ENCODE measurements around the gene CRYGS.
"Not testable (repeated sequence)": the region's sequence is repeated elsewhere in the genome, so short reads cannot be mapped to it uniquely, and the experiment has no call there.

Gene CRYGS

DNA sequence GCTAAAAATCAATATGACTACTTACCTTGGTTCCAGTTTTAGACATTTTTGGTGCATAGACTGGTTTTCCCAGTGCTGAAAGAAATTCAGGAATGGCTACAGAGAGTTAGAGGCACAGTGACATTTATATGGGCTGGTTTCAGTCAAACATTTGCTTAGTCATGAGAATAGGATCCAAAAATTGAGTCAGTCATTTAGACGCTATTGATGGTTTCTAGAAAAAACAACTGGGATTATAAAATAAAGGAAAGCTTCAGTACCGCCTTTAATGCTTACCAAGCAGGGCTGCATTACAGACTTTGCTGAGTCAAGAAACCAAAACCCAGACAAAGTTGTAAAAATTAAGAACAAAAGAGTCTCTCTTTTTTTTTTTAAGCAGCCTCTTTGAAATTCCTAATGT lies at the start of gene CRYGS:
Gene CRYGS (minus strand): TSS at position 100 of the 400 bp plus-strand sequence. CDS start 54 bp downstream, at position 46.
- no peak for DNase-seq

DNA sequence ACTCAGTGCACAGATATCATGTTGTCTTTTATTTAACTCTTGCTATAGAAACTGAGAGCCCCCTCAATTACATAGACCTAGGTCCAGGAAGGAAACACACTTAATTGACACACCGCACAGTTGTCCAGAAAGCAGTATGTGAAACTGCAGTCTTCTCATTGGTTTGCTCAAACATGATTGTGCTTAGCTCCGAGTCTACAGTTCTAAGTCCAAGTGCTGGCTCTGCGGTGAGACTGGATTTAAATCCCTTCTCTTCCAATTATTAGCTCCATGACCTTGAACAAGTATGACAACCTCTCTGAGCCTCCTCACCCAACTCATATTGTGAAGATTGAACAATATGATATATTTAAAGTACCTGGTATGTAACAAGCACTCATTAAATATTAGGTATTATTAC lies 49.7 kb upstream of the CRYGS start:
- DNase-seq, result no peak

DNA sequence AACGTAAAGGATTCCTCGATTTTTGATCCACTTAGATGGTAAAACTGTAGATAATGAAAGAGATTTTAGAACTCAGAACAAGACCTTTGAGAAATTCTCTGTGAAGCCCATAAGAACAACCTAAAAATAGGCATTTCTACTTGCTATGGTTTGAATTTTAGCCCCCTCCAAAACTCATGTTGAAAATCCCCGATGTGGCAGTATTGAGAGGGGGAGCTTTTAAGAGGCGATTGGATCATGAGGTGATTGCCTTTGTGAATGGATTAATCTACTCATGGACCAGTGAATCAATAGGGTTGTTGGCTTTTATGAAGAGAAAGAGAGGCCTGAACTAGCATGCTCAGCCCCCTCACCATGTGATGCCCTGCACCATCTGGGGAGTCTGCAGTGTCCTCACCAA lies 48.5 kb upstream of the CRYGS start:
- no peak for DNase-seq

DNA sequence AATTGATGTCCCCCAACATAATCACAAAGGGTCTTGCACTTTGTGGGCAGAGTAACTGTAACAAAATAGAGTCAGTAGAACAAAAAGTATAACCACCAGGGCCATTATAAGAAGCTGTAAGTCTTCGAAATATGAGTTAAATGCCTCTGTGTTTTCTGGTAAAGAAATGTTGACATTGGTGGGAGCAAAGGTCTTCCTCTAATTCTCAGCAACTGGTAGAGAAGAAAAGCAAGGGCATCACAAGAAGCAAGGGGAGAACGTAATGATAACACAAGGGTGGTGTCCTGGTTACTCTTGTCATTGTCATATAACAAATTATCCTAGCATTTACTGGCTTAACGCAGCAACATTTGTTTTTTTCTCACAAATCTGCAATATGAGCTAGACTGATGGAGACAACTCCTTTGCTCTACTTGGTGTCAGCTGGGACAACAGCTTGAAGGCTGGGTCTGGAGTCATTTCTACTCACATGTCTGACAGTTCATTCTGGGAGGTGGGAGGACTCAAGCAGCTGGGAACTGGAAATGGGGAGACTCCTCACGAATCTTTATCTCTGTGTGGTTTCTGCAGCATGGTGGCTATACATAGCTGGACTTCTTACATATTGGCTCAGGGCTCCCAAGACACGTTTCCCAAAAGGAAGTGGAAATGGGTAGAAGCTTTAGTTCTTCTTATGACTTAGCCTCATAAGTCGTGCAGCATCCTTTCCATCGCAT lies 46.6 kb upstream of the CRYGS start:
- no peak for DNase-seq

DNA sequence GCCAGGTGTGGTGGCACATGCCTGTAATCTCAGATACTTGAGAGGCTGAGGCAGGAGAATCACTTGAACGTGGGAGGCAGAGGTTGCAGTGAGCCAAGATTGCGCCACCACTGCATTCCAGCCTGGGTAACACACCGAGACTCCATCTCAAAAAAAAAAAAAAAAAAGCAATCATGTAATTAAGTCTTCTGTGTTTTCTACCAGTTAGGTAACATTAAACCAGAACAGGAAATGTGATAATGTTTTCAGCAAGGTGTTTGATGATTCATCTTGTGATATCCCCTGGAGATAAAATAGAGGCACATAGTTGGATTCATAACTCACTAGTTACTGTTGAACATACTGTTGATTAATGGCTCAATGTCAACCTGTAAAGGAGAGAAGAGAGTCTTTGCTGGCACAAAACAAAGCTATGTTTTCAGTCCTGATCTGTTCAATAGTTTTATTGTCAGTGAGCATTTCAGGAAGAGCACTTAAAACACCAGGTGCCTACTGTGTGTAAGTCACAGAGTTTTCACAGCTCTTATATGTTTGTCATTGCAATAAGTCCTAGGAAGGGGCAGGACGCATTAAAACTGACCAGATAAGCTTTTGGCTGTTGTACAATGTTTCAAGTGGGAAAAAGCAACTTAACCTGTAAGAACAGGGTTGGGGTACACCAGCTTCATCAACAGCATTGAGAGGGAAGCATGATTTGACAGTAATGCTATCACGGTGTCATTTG lies 45.8 kb upstream of the CRYGS start:
- DNase-seq, result peak; percentile 26

DNA sequence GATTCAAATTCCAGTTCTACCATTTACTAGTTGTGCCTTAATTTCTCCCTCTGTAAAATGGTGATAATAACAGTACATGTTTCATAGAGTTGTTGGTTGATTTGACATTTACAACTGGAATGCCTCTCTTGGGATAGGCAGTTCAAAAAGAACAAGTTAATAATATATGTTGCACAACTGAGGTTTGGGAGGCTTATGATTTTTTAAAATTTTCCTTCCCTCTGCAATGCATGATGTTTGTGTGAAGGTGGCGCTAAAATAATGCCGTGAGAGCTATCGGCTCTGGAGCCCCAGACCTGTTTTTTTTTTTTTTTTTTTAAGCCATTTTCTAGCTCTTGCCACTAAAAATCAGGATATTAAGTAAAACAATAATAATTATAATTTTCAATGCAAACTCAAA lies 44.9 kb upstream of the CRYGS start:
- peak; percentile 15 for DNase-seq

DNA sequence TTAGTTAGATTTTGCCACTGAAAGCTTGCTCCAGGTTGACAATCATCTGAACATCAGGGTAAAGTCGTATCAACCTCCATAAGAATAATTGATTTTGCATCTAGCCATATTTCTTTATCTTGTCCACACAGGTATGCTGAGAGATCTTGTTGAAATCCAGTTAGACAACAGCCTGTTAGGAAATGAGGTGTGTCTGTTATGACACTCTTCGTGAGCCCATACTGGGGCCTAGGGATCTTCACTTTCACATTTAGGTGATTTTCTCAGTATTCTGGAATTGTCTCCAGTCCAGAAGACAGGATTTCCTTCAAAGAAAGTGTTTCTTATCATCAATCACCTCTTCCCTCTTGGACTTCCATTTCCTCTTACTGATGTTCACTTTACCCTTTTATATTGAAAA lies 44.5 kb upstream of the CRYGS start:
- no peak for DNase-seq

DNA sequence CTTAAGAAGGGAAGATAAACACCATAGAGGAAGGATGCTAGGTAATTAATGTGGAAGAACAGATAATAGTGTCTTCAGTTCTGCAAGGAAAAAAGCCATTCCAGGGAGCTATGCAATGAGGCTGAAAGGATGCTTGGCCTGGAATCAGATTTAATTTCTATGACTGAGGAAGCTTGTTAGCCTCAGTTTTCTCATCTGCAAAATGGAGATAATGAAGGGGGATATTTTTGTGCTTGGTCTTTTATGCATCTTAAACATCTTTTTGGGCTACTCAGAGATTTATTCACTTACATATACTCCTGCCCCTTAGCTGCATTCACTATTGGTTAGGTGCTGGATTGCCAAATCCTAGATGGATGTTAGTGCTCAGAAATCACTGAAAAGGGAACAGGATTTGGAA lies 43.0 kb upstream of the CRYGS start:
- no peak for DNase-seq

DNA sequence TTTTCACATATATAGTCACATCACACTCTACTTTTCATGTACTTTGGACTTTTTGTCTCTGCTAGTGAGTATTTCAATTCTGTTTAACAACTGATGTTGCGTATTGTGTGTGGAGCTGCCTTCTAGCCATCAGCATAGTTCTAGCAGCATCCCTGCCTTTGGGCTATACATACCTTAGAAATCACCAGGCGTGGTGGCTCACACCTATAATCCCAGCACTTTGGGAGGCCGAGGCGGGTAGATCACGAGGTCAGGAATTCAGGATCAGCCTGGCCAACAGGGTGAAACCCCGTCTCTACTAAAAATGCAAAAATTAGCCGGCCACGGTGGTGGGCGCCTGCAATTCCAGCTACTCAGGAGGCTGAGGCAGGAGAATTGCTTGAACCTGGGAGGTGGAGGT lies 42.1 kb upstream of the CRYGS start:
- not testable (repeated sequence) for DNase-seq

DNA sequence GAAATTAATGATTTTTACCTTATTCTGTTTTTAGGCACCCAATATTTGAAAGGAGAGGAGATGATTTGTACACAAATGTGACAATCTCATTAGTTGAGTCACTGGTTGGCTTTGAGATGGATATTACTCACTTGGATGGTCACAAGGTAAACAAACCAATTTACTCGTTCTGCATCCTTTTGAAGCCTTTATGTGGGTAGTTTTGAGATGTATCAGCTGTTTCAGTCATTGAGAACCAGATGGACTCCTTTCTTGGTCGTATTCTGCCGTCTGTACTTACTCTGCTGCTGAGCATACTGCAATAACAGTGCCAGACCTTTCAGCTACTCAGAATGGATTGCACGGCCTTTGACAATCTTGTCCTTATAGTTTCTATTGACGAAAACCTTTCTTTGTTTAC lies 39.7 kb upstream of the CRYGS start:
- no peak for DNase-seq

DNA sequence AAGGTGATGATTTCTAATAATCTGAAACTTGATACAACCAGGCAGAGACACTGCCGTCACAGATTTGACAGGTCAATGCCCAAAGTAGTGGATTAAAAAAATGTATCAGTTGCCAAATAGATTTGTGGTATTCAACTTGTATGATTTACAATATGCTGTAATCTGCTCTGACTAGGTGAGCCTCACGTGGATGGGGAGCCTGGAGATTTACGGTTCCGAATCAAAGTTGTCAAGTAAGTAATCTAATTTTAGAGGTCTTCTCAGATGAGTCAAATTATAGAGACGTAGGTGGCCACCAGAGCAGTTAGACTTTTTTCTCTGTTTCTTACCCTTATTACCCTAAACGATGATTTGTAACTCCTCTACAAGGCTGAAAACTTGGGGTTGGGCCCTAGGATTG lies 38.4 kb upstream of the CRYGS start:
- DNase-seq, result no peak

DNA sequence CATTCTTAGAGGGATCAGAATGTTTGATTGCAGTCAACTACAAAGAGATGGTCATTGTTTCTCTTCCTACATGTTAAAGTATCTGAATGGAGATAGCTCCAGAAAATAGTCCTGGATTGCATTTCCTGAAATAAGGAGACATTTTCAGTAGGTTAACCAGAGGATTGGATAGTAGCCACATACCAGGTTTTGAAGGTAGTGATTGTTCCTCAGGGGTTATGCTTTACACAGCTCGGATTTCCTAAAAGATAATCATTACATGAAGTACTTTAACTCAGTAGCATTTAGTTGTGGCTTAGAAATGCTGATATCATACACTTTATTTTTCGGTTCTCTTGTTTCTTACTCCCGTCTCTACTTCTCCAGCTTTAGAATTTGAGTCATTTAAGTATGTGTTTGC lies 36.6 kb upstream of the CRYGS start:
- DNase-seq, result no peak

DNA sequence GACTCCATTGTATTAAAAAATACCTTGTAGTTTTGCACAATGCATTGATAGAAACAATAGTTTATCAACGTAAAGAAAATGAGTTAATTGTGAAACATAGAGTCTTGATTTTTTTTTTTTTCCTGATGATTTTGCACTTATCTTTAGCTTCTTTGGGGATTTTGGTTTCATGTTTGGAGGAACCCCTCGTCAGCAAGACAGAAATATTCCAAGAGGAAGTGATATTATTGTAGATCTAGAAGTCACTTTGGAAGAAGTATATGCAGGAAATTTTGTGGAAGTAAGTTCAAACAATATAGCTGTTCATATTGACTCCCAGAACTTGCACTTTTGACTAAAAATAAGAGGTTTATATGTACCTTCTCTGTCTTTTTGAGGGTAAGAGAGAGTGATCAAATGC lies 33.3 kb upstream of the CRYGS start:
- DNase-seq, result no peak

DNA sequence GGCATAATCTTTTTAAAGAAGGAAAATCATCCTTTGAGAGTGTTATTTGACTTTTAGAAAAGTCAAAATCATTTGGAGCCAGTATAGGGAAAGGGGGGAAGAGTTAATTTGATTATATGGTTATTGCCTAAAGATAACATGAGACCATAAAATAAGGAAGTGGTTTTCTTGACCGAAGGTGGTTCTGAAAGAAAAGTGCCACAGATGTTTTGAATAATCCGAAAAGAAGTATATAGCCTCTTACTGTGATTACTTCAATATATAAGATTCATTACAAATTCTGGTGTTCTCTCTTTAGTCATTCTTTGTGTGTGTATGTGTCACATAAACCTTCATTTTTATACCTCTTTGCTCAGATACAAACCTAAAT lies 27.4 kb upstream of the CRYGS start:
- no peak for DNase-seq

DNA sequence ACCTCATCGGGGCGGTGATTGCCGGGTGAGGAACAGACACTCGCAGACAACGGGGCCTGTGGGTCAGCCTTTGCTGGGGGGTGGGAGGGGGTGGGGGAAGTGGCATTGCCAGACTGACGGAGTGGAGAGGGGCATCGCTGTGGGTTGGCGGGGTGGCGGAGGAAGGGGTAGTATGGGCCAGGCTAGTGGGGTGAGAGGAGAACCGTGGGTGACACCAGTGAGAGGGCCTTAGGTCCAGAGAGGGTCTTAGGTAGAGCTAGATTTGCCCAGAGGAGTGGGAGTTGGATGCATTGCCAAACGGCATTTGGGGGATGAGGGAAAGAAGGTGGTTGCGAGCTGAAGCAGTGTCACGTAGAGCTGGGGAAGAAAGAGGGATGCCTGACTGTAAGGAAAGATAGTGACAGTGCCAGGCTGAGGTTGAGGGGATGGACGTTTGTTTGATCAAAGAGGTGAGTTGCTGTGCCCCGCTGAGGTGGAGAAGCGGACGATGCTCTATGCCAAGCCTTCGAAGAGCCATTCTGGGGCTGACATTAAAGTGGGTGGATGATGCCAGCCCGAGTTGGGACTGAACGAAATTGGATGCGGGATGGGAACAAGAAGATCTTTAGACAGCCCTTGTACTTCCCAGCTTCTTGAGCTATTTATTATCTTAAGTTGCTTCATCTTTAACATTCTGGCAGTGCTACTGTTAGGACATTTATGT lies 26.9 kb upstream of the CRYGS start:
- DNase-seq, result no peak

DNA sequence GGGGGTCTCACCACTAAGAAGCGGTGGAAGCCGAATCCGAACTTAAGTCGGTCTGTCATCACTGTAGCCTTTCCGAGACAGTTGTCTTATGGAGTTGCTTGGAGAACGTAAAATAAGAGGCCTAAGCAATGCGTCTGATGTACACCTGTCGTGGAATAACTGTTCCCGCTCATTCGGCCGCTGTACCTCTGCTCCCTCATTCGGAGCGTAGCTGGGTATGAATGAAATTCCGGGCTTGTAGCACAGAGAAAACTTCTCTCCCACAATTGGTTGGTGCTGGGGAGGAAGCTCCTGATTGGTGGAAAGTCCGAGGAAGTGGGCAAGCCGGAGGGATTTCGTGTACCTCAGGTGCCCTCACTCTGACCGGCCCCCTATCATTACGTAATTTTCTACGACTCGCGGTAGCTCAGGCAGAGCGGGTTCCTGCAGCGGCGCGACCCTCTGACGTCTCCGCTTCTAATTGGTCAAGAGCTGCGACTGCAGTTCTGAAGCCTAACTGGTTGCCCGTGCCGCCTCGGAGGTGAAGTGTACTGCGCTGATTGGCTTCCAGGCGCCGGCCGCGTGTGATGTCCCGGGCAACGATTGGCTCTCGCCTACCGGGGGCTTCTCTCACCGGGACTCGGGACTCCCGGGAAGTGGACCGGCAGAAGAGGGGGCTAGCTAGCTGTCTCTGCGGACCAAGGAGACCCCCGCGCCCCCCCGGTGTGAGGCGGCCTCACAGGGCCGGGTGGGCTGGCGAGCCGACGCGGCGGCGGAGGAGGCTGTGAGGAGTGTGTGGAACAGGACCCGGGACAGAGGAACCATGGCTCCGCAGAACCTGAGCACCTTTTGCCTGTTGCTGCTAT lies 26.1 kb upstream of the CRYGS start, which contains the start of gene DNAJB11:
Gene DNAJB11 (plus strand): TSS at position 625 of the 845 bp plus-strand sequence. CDS start 178 bp downstream, at position 803.
- DNase-seq, result peak; percentile 100

DNA sequence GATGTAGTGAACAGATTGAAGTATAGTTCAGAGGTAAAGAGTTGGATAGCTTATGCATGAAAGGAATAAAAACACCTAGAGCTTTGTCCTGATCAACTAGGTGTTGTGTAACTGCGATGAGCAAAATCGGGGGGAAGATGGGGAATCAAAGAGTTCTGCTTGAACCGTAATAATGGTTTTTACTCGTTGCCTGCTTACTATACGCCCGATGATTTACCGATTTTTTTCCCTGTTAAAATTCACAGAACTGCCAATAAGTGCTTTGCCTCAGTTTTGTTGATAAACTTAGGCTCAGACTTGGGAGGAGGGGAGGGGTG lies 25.6 kb upstream of the CRYGS start:
- no peak for DNase-seq

DNA sequence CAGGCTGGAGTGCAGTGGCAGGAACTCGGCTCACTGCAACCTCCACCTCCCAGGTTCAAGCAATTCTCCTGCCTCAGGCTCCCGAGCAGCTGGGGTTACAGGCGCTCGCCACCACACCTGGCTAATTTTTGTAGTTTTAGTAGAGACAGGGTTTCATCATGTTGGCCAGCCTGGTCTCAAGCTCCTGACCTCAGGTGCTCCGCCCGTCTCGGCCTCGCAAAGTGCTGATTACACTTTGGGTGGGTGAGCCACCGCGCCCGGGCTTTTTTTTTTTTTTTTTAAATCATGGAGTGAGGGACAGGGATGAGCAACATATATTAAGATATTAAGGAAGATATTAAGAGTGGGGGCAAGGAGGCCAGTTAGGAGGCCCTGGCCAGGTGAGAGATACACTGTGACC lies 25.2 kb upstream of the CRYGS start:
- DNase-seq, result not testable (repeated sequence)

DNA sequence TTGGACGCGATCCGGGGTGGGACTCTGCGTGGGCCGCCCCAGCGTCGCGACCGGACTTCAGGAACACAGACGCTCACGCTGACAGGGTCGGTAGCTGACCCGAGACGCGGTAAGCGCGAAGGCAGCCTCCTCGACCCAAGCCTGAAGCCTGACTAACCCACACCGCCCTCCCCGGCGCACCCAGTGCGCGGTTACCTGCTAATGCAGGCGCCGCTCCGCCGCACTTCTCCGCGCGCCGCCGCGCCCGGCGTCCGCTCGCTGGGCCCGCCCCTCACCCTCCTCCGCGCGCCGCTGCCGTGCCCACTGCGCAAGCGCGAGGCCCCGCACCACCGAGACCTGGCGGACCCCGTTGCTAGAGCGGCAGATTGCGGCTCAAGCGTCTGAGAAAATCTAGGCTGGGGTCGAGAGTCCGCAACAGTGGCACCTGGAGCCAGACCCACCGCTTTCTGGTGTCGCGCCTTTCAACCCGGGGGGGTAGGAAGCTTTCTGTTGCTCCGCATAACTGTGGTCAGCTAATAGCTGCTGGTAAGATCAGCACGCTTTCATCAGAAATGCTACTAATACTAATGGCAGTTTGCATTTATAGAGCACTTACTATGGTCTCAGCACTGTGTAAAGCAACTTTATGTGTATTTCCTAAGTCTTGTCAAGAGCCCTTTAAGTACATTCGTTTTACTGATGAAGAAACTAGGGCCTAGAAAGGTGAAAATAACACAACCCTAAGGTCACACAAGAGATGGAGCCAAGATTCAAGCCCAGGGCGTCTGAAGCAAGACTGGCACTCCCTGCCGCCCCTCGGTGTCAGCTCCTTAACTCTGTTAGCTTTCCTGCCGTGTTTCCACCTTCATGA lies 23.1 kb upstream of the CRYGS start, which contains the start of gene TBCCD1:
Gene TBCCD1 (minus strand): TSS at position 268 of the 850 bp plus-strand sequence. CDS start 3,010 bp downstream, outside the sequence.
- DNase-seq, result peak; percentile 86

DNA sequence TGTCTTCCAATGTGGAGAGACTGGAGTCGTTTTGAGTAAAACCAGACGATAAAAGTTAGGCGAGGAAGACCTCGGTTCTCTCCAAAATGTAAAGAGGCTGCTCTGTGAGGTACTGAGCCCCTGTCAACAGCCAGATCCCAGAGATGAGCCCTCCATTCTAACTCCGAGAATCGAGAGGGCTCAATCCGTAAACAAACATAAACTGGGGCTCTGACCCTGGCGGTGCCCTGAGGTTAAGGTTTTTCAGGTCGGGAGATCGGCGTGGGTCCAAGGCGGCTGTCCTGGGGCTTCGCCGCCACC lies 22.5 kb upstream of the CRYGS start:
- no peak for DNase-seq

DNA sequence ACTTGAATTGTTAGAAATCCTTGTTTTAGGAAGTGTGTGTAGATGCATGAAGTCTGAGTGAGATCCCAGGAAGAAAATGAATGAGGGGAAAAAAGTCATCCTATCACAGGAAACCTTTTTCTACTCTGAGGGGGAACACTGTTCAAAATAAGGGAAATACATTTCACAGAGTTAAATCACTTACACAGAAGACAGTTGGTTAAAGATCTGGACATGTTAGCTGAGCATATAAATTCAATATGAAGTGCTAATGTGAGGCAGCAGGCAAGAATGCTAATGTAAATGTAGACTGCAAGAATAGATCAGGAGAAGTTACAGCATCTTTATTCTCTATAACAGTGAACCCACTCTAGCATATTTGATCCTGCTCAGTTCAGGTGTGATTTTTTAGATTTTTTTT lies 20.4 kb upstream of the CRYGS start:
- no peak for DNase-seq

DNA sequence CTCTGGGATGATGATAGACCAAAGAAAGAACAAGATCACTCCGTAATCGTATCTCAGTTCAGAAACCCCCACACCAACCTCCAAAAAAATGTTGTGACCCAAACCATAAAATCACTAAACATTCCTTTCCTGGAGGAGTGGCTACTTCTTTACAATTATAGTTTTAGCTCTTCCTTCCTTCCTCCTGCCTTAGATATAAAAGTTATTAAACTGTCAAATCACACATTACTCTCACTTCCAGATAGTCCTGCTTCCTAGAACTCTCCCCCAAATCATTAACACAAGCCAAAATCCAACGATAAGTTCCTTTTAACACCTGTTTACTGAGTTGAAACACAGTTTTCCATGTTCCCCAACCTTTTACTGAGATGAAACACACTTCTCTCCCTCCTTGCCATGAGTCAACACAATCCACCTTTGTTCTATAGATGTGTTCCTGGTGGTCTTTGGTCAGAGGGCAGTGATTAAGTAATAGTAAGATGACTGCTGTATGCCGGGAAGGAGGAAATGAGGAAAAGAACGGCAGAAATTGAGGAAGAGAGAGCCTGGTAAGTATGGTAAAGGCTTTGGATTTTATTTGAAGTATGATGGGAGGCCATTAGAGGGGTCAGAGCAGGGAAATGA lies 8.3 kb upstream of the CRYGS start:
- DNase-seq, result no peak

All from EL (cell line).